HepG2 (cell line): ENCODE results near the gene ZBED5.

Source experiments
- CEBPB ChIP-seq: IDR thresholded peaks from 2 replicates; pipeline ENCODE4 v1.6.1; 2011; ENCODE audit warnings: low read depth, low read length, improper control_type of control experiment, borderline replicate concordance
- CTCF ChIP-seq: sonication (generic); formaldehyde crosslinking; IDR thresholded peaks from 2 replicates; pipeline ENCODE4 v1.5.0; 2020; ENCODE audit warnings: mild to moderate bottlenecking, missing genetic modification reagents, moderate library complexity
- MTA3 ChIP-seq: sonication (generic); formaldehyde crosslinking; IDR thresholded peaks from 2 replicates; pipeline ENCODE4 v1.4.0; 2020; ENCODE audit warnings: missing genetic modification reagents
- POLR2A ChIP-seq, 2 experiments: IDR thresholded peaks; 2 replicates each; pipeline ENCODE4 v1.6.1; 2011; ENCODE audit warnings: low read depth in 2 of 2, low read length in 2 of 2, mild to moderate bottlenecking in 1 of 2, moderate library complexity in 1 of 2; ENCODE audit not compliant: insufficient read depth in 1 of 2
- SIX4 ChIP-seq: sonication (generic); formaldehyde crosslinking; IDR thresholded peaks from 2 replicates; pipeline ENCODE4 v1.4.0; 2020; ENCODE audit warnings: missing genetic modification reagents
- SOX13 ChIP-seq, 3 experiments: fragments of 450-650 bp in 1 of 3; sonication (generic) in 1 of 3; formaldehyde crosslinking in 1 of 3; IDR thresholded peaks in 2 of 3; conservative IDR thresholded peaks in 1 of 3; 2 replicates each; pipeline versions ENCODE4 v1.5.0 to v1.6.1; 2016 to 2020; ENCODE audit warnings: antibody characterized with exemption in 1 of 3, mild to moderate bottlenecking in 1 of 3, missing compliant biosample characterization in 1 of 3, missing genetic modification reagents in 1 of 3, moderate library complexity in 1 of 3
- SP1 ChIP-seq, 2 experiments: fragments of 450-650 bp in 1 of 2; sonication (generic) in 1 of 2; formaldehyde crosslinking in 1 of 2; IDR thresholded peaks; 2 replicates each; pipeline versions ENCODE4 v1.4.0 to v1.6.1; 2016 to 2020; ENCODE audit warnings: missing genetic modification reagents in 1 of 2
- TCF12 ChIP-seq, 2 experiments: fragments of 450-650 bp in 1 of 2; sonication (generic) in 1 of 2; formaldehyde crosslinking in 1 of 2; IDR thresholded peaks; 2 replicates each; pipeline versions ENCODE4 v1.6.1 to v1.8.0; 2017 to 2022; ENCODE audit warnings: antibody characterized with exemption in 1 of 2, mild to moderate bottlenecking in 1 of 2, missing genetic modification reagents in 1 of 2, moderate library complexity in 1 of 2
- U2AF1 ChIP-seq: fragments of 200-400 bp; formaldehyde crosslinking; optimal IDR thresholded peaks from 2 replicates; pipeline ENCODE3; 2017; ENCODE audit warnings: mild to moderate bottlenecking, low read depth, low read length
- ZEB1 ChIP-seq: IDR thresholded peaks from 2 replicates; pipeline ENCODE4 v1.6.1; 2012; ENCODE audit warnings: mild to moderate bottlenecking, low read depth, inconsistent platforms; ENCODE audit not compliant: insufficient replicate concordance
- ZHX1 ChIP-seq: sonication (generic); formaldehyde crosslinking; IDR thresholded peaks from 2 replicates; pipeline ENCODE4 v1.8.1; 2022; ENCODE audit warnings: low read depth, mild to moderate bottlenecking, missing genetic modification reagents
- ZNF33B ChIP-seq: sonication (generic); formaldehyde crosslinking; IDR thresholded peaks from 2 replicates; pipeline ENCODE4 v1.5.1; 2020; ENCODE audit warnings: mild to moderate bottlenecking, missing genetic modification reagents
- ZSCAN29 ChIP-seq: sonication (generic); formaldehyde crosslinking; conservative IDR thresholded peaks from 2 replicates; pipeline ENCODE4 v1.4.0; 2020; ENCODE audit warnings: mild to moderate bottlenecking, missing genetic modification reagents

GRCh38 chr11:10865837-10866270 is 8.0 kb upstream of the ZBED5 start:
- no peak for TF ChIP-seq POLR2A (IDR thresholded peaks at IDR 0.05; ENCODE audit: insufficient read depth in 1 of 2, low read depth in 2 of 2, low read length in 2 of 2)
- TF ChIP-seq CTCF, result no peak
- TF ChIP-seq ZNF33B (CRISPR knock-in tag), result no peak
- no peak for TF ChIP-seq ZSCAN29 (CRISPR knock-in tag)
- no peak for TF ChIP-seq SP1 (IDR thresholded peaks at IDR 0.05)
- TF ChIP-seq SP1 (CRISPR knock-in tag; IDR thresholded peaks at IDR 0.05), result no peak
- TF ChIP-seq ZEB1, result no peak
- TF ChIP-seq ZHX1, result no peak
- TF ChIP-seq MTA3 (CRISPR knock-in tag), result no peak
- TF ChIP-seq U2AF1, result no peak
- TF ChIP-seq SOX13 (IDR thresholded peaks at IDR 0.05), result no peak
- TF ChIP-seq SOX13 (CRISPR knock-in tag; conservative IDR thresholded peaks at IDR 0.05 in 1 of 2, IDR thresholded peaks at IDR 0.05 in 1 of 2), result no peak
- TF ChIP-seq SIX4, result no peak
- no peak for TF ChIP-seq CEBPB
- TF ChIP-seq TCF12 (IDR thresholded peaks at IDR 0.05), result no peak
- TF ChIP-seq TCF12 (CRISPR knock-in tag; IDR thresholded peaks at IDR 0.05), result no peak
